Esophagus squamous epithelium (tissue), 4 donors: ENCODE data around the gene PARD3.

Source experiments
- POLR2A ChIP-seq, 4 donors: fragments of 450-650 bp; IDR thresholded peaks; one replicate each; pipeline ENCODE4 v1.6.1; 2017; ENCODE audit warnings: antibody characterized with exemption in 4 of 4, mild to moderate bottlenecking in 4 of 4, moderate library complexity in 3 of 4
- TF ChIP-seq, protein P1 (sequence below), 6 experiments: fragments of 450-650 bp in 4 of 6; fragments of 200-600 bp in 2 of 6; sonication (generic) in 2 of 6; IDR thresholded peaks; one replicate each; pipeline ENCODE4 v1.5.1; 2016 to 2019; ENCODE audit warnings: antibody characterized with exemption in 6 of 6, mild to moderate bottlenecking in 4 of 6, moderate library complexity in 4 of 6

GRCh38 chr10:34796133-34796532, 19.0 kb downstream of the PARD3 start:
- TF ChIP-seq, protein P1, sequence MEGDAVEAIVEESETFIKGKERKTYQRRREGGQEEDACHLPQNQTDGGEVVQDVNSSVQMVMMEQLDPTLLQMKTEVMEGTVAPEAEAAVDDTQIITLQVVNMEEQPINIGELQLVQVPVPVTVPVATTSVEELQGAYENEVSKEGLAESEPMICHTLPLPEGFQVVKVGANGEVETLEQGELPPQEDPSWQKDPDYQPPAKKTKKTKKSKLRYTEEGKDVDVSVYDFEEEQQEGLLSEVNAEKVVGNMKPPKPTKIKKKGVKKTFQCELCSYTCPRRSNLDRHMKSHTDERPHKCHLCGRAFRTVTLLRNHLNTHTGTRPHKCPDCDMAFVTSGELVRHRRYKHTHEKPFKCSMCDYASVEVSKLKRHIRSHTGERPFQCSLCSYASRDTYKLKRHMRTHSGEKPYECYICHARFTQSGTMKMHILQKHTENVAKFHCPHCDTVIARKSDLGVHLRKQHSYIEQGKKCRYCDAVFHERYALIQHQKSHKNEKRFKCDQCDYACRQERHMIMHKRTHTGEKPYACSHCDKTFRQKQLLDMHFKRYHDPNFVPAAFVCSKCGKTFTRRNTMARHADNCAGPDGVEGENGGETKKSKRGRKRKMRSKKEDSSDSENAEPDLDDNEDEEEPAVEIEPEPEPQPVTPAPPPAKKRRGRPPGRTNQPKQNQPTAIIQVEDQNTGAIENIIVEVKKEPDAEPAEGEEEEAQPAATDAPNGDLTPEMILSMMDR (IDR thresholded peaks at IDR 0.05), result no peak
- TF ChIP-seq POLR2A (IDR thresholded peaks at IDR 0.05), result no peak
